NT2/D1 (cell line): ENCODE measurements around the gene MAGI1.

Experiments
- SUZ12 ChIP-seq: IDR thresholded peaks from 2 replicates; pipeline ENCODE4 v1.6.1; 2011; ENCODE audit not compliant: insufficient read length, insufficient read depth; ENCODE audit errors: extremely low read depth
- YY1 ChIP-seq: IDR thresholded peaks from 2 replicates; pipeline ENCODE4 v1.6.1; 2011; ENCODE audit not compliant: insufficient read length, insufficient read depth
- ZNF274 ChIP-seq: IDR thresholded peaks from 2 replicates; pipeline ENCODE4 v1.6.1; 2011; ENCODE audit warnings: mild to moderate bottlenecking, low read depth, low read length

GRCh38 chr3:65752636-65753035 is 286.1 kb downstream of the MAGI1 start:
- TF ChIP-seq ZNF274, result no peak
- no peak for TF ChIP-seq SUZ12
- no peak for TF ChIP-seq YY1
